Mammary epithelial cell (primary cell): ENCODE results near the gene APP.

ENCODE experiments used
- EZH2 ChIP-seq: IDR thresholded peaks from 2 replicates; pipeline ENCODE4 v1.6.1; 2012; ENCODE audit warnings: low read length, inconsistent platforms, borderline replicate concordance
- TF ChIP-seq, protein P1 (sequence below), 2 donors: IDR thresholded peaks in 1 of 2; conservative IDR thresholded peaks in 1 of 2; 2 replicates each; pipeline ENCODE4 v1.5.1; 2011 to 2012; ENCODE audit warnings: inconsistent platforms in 2 of 2, low read length in 2 of 2, mild to moderate bottlenecking in 2 of 2, control low read depth in 1 of 2, low read depth in 1 of 2; ENCODE audit not compliant: insufficient read depth in 1 of 2; ENCODE audit errors: extremely low read depth in 1 of 2

- TF ChIP-seq, protein P1, sequence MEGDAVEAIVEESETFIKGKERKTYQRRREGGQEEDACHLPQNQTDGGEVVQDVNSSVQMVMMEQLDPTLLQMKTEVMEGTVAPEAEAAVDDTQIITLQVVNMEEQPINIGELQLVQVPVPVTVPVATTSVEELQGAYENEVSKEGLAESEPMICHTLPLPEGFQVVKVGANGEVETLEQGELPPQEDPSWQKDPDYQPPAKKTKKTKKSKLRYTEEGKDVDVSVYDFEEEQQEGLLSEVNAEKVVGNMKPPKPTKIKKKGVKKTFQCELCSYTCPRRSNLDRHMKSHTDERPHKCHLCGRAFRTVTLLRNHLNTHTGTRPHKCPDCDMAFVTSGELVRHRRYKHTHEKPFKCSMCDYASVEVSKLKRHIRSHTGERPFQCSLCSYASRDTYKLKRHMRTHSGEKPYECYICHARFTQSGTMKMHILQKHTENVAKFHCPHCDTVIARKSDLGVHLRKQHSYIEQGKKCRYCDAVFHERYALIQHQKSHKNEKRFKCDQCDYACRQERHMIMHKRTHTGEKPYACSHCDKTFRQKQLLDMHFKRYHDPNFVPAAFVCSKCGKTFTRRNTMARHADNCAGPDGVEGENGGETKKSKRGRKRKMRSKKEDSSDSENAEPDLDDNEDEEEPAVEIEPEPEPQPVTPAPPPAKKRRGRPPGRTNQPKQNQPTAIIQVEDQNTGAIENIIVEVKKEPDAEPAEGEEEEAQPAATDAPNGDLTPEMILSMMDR (conservative IDR thresholded peaks at IDR 0.05 in 1 of 2, IDR thresholded peaks at IDR 0.05 in 1 of 2; ENCODE audit: extremely low read depth in 1 of 2, insufficient read depth in 1 of 2, low read depth in 1 of 2, low read length in 2 of 2), result no peak
- TF ChIP-seq EZH2, result no peak
Measured at GRCh38 chr21:25879203-25879602, 291.4 kb downstream of the APP start.
